GM19043 (cell line): ENCODE measurements around the gene XPO4.

Experiments used
- ATAC-seq: cut with Tn5 transposase; IDR thresholded peaks from one replicate; pipeline ENCODE4 v1.9.1; 2021; ENCODE audit warnings: low read depth; ENCODE audit not compliant: unreplicated experiment

XPO4 gene

GRCh38 chr13:20831933-20832332 is 70.6 kb downstream of the XPO4 start:
- no peak for ATAC-seq

GRCh38 chr13:20831254-20831653 is 71.3 kb downstream of the XPO4 start:
- no peak for ATAC-seq

- no peak for ATAC-seq
These were observed 73.8 kb downstream of the XPO4 start for GRCh38 chr13:20828539-20829364.

- ATAC-seq, result no peak
These were observed 75.5 kb downstream of the XPO4 start for GRCh38 chr13:20826843-20827560.

GRCh38 chr13:20826301-20826700 is 76.2 kb downstream of the XPO4 start:
- ATAC-seq, result no peak

GRCh38 chr13:20825477-20825875 is 77.1 kb downstream of the XPO4 start:
- ATAC-seq, result no peak

- ATAC-seq, result no peak
These were observed 77.6 kb downstream of the XPO4 start for GRCh38 chr13:20824762-20825476.

- ATAC-seq, result no peak
These were observed 79.5 kb downstream of the XPO4 start for GRCh38 chr13:20823071-20823470.

GRCh38 chr13:20822406-20822805 is 80.1 kb downstream of the XPO4 start:
- no peak for ATAC-seq

GRCh38 chr13:20819715-20820114 is 82.8 kb downstream of the XPO4 start:
- no peak for ATAC-seq

- no peak for ATAC-seq
These were observed 87.1 kb downstream of the XPO4 start for GRCh38 chr13:20815464-20815863.

GRCh38 chr13:20814224-20814910 is 88.2 kb downstream of the XPO4 start:
- ATAC-seq, result no peak

GRCh38 chr13:20812890-20813289 is 89.7 kb downstream of the XPO4 start:
- ATAC-seq, result no peak

GRCh38 chr13:20810808-20811207 is 91.7 kb downstream of the XPO4 start:
- ATAC-seq, result no peak

- no peak for ATAC-seq
These were observed 93.7 kb downstream of the XPO4 start for GRCh38 chr13:20808874-20809273.

- no peak for ATAC-seq
These were observed 99.2 kb downstream of the XPO4 start for GRCh38 chr13:20803180-20803965.

- no peak for ATAC-seq
These were observed 100.8 kb downstream of the XPO4 start for GRCh38 chr13:20801707-20802106.

- ATAC-seq, result no peak
These were observed 102.7 kb downstream of the XPO4 start for GRCh38 chr13:20799726-20800416.

- ATAC-seq, result no peak
These were observed 104.5 kb downstream of the XPO4 start for GRCh38 chr13:20798027-20798426.
